VCaP (cell line): ENCODE data around the gene GRM7.

Experiments
- H3K27ac ChIP-seq: fragments of 450-650 bp; 2 replicates; pipeline ENCODE4 v1.5.1; 2017
- TF ChIP-seq, protein P1 (sequence below): fragments of 450-650 bp; conservative IDR thresholded peaks from 2 replicates; pipeline ENCODE4 v1.5.1; 2017; ENCODE audit warnings: mild to moderate bottlenecking, moderate library complexity

GRM7 gene

GRCh38 chr3:7700539-7700938 is 839.6 kb downstream of the GRM7 start:
- TF ChIP-seq, protein P1, sequence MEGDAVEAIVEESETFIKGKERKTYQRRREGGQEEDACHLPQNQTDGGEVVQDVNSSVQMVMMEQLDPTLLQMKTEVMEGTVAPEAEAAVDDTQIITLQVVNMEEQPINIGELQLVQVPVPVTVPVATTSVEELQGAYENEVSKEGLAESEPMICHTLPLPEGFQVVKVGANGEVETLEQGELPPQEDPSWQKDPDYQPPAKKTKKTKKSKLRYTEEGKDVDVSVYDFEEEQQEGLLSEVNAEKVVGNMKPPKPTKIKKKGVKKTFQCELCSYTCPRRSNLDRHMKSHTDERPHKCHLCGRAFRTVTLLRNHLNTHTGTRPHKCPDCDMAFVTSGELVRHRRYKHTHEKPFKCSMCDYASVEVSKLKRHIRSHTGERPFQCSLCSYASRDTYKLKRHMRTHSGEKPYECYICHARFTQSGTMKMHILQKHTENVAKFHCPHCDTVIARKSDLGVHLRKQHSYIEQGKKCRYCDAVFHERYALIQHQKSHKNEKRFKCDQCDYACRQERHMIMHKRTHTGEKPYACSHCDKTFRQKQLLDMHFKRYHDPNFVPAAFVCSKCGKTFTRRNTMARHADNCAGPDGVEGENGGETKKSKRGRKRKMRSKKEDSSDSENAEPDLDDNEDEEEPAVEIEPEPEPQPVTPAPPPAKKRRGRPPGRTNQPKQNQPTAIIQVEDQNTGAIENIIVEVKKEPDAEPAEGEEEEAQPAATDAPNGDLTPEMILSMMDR: no peak
- H3K27ac ChIP-seq: no peak overlapping the region

- H3K27ac ChIP-seq: no peak overlapping the region
- TF ChIP-seq, protein P1: no peak
These were observed 840.1 kb downstream of the GRM7 start for GRCh38 chr3:7700977-7701376.

DNA sequence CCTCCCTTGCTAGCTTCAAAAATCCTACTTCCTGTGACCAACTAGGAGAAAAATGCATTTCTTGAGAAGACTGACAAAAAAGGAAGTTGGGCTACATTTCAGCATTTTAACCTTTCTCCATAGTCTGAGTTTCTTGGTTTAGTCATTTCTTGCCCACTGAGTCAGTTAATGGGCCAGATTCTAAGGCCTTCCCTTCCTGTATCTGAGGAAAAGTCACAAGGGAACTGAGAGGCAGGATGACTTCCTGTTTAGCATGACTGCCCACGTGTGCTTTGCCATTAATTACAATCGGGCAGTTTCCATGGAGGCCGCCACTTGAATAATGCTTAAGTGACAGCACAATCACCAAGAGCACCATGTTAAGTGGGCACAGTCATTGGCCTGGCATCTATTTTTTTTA is 846.3 kb downstream of the GRM7 start:
- TF ChIP-seq, protein P1: no peak
- no peak overlapping the region for H3K27ac ChIP-seq

DNA sequence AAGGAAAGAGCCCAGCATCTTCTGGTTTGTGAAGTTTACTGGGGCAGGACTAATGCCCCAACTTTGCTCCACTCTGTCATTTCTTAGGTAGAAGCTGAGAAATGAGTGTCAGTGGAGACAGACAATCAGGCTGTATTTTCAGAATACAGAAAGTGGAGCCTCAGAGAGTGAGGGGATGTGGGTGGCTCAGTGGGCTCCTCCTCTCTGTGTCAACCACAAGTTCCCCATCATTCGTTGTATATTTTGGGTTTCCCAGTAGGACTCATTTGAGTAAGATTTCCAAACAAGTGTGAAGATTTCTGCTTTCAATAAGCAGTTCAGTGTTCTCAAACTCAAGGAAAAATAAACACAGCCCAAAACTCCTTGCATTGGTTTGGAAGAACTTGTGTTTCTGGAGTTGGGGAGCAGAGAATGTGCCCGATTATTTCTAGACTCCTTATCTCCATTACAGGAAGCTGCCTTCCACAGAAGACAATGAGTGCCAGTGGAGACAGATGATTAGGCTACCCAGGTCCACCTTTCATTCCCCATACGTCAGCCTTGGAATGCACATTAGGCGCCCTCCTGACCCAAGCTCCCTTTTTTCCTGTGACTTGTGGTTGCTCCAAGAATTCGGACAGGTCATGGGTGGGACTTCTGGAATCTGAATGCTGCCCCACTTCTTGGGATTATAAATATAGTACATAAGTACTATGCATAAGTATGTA is 848.6 kb downstream of the GRM7 start:
- TF ChIP-seq, protein P1: no peak
- H3K27ac ChIP-seq: no peak overlapping the region

DNA sequence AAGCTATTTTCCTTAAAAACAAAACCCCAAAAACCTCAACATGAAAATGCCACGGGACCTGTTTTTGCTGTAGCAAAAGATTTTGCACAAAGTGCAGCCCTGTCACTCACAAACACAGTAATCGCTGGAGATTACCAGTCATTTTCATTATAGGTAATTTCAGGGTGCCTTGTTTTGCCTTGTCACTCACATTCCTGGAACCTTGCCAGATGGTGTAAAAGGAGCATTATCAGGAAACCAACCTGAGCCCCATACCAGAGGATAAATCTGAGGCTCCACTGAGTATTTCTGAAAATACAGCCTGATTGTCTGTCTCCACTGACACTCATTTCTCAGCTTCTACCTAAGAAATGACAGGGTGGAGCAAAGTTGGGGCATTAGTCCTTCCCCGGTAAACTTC is 849.4 kb downstream of the GRM7 start:
- H3K27ac ChIP-seq: no peak overlapping the region
- TF ChIP-seq, protein P1: no peak

DNA sequence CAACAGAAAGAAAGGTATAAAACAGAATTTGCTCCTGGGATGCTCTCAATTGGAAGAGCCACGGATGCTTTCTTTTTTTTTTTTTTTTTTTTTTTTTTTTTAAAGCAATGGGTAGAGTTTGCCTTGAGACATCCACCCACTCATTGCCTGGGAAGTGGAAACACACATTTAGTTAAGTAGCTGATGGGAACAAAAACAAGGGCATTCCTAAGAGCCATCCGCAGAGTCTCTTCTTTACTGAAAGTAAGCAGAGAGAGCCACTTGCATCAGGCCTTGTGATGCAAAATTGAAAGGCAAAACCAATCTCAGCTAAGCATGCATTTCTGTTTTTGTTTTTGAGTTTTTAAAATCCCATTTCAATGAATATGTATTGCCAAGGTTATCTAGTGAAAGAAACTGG is 852.8 kb downstream of the GRM7 start:
- TF ChIP-seq, protein P1: no peak
- H3K27ac ChIP-seq: no peak overlapping the region

DNA sequence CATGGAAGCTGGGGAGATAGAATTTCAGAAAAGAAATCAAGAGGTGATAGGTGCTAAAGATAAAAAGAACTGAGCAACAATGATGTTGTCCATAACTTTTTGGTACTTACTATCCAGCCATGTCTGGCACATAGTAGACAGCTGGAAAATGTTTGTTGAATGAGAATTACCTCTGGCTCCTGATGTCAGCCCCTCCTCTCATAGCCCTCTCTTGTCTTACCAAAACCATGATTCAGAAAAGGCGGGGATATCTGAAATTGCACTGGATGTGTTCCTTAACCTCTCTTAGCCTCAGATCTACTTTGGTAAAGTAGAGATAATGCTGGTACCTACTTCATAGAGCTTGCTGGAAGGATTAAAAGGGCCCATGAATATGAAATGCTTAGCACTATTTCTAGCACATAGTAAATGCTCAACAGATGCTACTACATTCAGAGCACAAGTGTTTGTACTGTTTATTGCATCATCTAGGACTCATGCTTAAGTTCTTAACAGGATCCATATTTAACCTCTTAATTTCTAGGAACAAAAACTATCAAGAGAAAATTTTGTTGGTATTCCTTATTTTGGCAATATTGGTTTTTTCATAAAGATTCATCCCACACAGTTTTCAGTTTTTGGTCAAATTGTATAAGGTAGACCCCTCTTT is 859.9 kb downstream of the GRM7 start:
- TF ChIP-seq, protein P1: no peak
- H3K27ac ChIP-seq: no peak overlapping the region
